CD4-positive, CD25-positive, alpha-beta regulatory T cell (primary cell): ENCODE measurements around the gene GLG1. TPM values are rescaled to one million over a fixed set of nuclear protein-coding genes. Genes with fewer than 3 reads are reported as not detected.
"Not testable (repeated sequence)": the region's sequence is repeated elsewhere in the genome, so short reads cannot be mapped to it uniquely, and the experiment has no call there.

Experiments
- ATAC-seq, 2 donors: fragments of 150-1000 bp; cut with Tn5 transposase; one replicate each; pipeline ENCODE4 v1.10.0; 2021; ENCODE audit warnings: low read depth in 2 of 2, moderate number of reproducible peaks in 2 of 2, moderate library complexity in 1 of 2
- DNase-seq, 3 donors: peaks; one replicate each; pipeline versions ENCODE4 v3.0.0 to v3.0.0-alpha.2; 2012 to 2022; ENCODE audit warnings: mixed read lengths in 1 of 3
- H3K27ac ChIP-seq: one replicate; pipeline ENCODE4 v1.7.0; 2013; ENCODE audit warnings: mild to moderate bottlenecking, low read length; ENCODE audit not compliant: insufficient read depth, poor library complexity, severe bottlenecking
- H3K27me3 ChIP-seq: one replicate; pipeline ENCODE4 v1.7.0; 2013; ENCODE audit warnings: low read length; ENCODE audit not compliant: control insufficient read depth, insufficient read depth
- H3K36me3 ChIP-seq: one replicate; pipeline ENCODE4 v1.7.0; 2013; ENCODE audit warnings: mild to moderate bottlenecking, low read length, moderate library complexity; ENCODE audit not compliant: control insufficient read depth, insufficient read depth
- H3K4me1 ChIP-seq: 2 replicates; pipeline ENCODE4 v1.7.0; 2013; ENCODE audit warnings: mild to moderate bottlenecking, low read length; ENCODE audit not compliant: insufficient read depth, control insufficient read depth, poor library complexity, severe bottlenecking
- H3K4me3 ChIP-seq: one replicate; pipeline ENCODE4 v1.7.0; 2013; ENCODE audit warnings: low read depth, mild to moderate bottlenecking, low read length, moderate library complexity
- H3K9me3 ChIP-seq, 2 experiments: 1 replicate in 1 of 2; 2 replicates in 1 of 2; pipeline ENCODE4 v1.7.0; 2013; ENCODE audit warnings: low read length in 2 of 2, mild to moderate bottlenecking in 1 of 2, moderate library complexity in 1 of 2; ENCODE audit not compliant: control insufficient read depth in 2 of 2
- H3K27ac Mint-ChIP-seq, 3 donors: one replicate each; pipeline ENCODE4 v1.8.0; 2020 to 2022; ENCODE audit warnings: mild to moderate bottlenecking in 3 of 3, mixed read lengths in 3 of 3, moderate library complexity in 2 of 3
- H3K27me3 Mint-ChIP-seq: one replicate; pipeline ENCODE4 v1.8.0; 2022; ENCODE audit warnings: mild to moderate bottlenecking, mixed read lengths
- H3K36me3 Mint-ChIP-seq: one replicate; pipeline ENCODE4 v1.8.0; 2020; ENCODE audit warnings: mixed read lengths
- H3K4me1 Mint-ChIP-seq, 4 donors: one replicate each; pipeline ENCODE4 v1.8.0; 2020 to 2022; ENCODE audit warnings: mixed read lengths in 4 of 4, mild to moderate bottlenecking in 1 of 4
- H3K4me3 Mint-ChIP-seq, 4 donors: one replicate each; pipeline ENCODE4 v1.8.0; 2020 to 2022; ENCODE audit warnings: mild to moderate bottlenecking in 4 of 4, mixed read lengths in 4 of 4, moderate library complexity in 3 of 4
- H3K9me3 Mint-ChIP-seq, 7 donors: one replicate each; pipeline ENCODE4 v1.8.0; 2020 to 2022; ENCODE audit warnings: mixed read lengths in 7 of 7, mild to moderate bottlenecking in 3 of 7, moderate library complexity in 2 of 7
- polyA plus RNA-seq, 4 donors: library from polyadenylated mRNA; unstranded; fragments of 300-500 nt; fragmentation: Illumina TruSeq; gene quantifications; one replicate each; pipeline ENCODE4 v1.2.3, GENCODE V29; 2021
- total RNA-seq: library from RNA; stranded (reverse); gene quantifications from one replicate; pipeline ENCODE4 v1.2.3, GENCODE V29; 2022

Gene GLG1
- total and polyA plus RNA-seq, 5 donors from 2014 or later: 147 to 202 (median 153) TPM

- Histone ChIP-seq H3K9me3 (no peaks in the 10 kb centered on the region), H3K27ac (no peak overlapping the region), H3K4me3 (no peak overlapping the region), H3K36me3 (peaks cover 11% of the 10 kb centered on the region), H3K4me1 (peaks cover 31% of the 10 kb centered on the region), H3K27me3 (no peaks in the 10 kb centered on the region)
- no peak overlapping the region for H3K4me3 Mint-ChIP-seq
- no peaks in the 10 kb centered on the region for H3K27me3 Mint-ChIP-seq
- no peaks in the 10 kb centered on the region for H3K9me3 Mint-ChIP-seq
- peaks cover 17% of the 10 kb centered on the region for H3K36me3 Mint-ChIP-seq
- no peak for ATAC-seq
- H3K4me1 Mint-ChIP-seq: peaks cover 41 to 88% (median 62%) of the 10 kb centered on the region in 4 donors
- no peak for DNase-seq
- H3K27ac Mint-ChIP-seq: peak overlapping the region in 1 of 3 donors; percentile 19
Measured at GRCh38 chr16:74560912-74561311, 46.0 kb downstream of the GLG1 start.

GRCh38 chr16:74558873-74559272, 48.0 kb downstream of the GLG1 start:
- H3K36me3 ChIP-seq: peaks cover 11% of the 10 kb centered on the region
- no peak for DNase-seq
- Mint-ChIP-seq H3K36me3 (peaks cover 9% of the 10 kb centered on the region), H3K9me3 (no peaks in the 10 kb centered on the region), H3K4me1 (peaks cover 26 to 69% (median 44%) of the 10 kb centered on the region in 4 donors), H3K27ac (peak overlapping the region in 2 of 3 donors; percentile 44 to 68), H3K27me3 (no peaks in the 10 kb centered on the region), H3K4me3 (no peak overlapping the region)
- peaks cover 16% of the 10 kb centered on the region for H3K4me1 ChIP-seq
- no peaks in the 10 kb centered on the region for H3K9me3 ChIP-seq
- no peak overlapping the region for H3K27ac ChIP-seq
- H3K4me3 ChIP-seq: no peak overlapping the region
- H3K27me3 ChIP-seq: no peaks in the 10 kb centered on the region
- ATAC-seq: no peak

GRCh38 chr16:74557275-74557674, 49.6 kb downstream of the GLG1 start:
- Mint-ChIP-seq H3K36me3 (no peaks in the 10 kb centered on the region), H3K27me3 (no peaks in the 10 kb centered on the region), H3K4me3 (no peak overlapping the region), H3K27ac (peak overlapping the region; percentile 20 to 91 (median 29)), H3K9me3 (no peaks in the 10 kb centered on the region), H3K4me1 (peaks cover 20 to 55% (median 33%) of the 10 kb centered on the region in 4 donors)
- DNase-seq (no peak), ATAC-seq (no peak)
- H3K4me1 ChIP-seq: peaks cover 15% of the 10 kb centered on the region
- no peaks in the 10 kb centered on the region for H3K9me3 ChIP-seq
- H3K27me3 ChIP-seq: no peaks in the 10 kb centered on the region
- no peak overlapping the region for H3K27ac ChIP-seq
- H3K36me3 ChIP-seq: peaks cover 11% of the 10 kb centered on the region
- H3K4me3 ChIP-seq: no peak overlapping the region

GRCh38 chr16:74556375-74556922, 50.5 kb downstream of the GLG1 start:
- DNase-seq: no peak
- Mint-ChIP-seq H3K36me3 (no peaks in the 10 kb centered on the region), H3K27ac (no peak overlapping the region), H3K9me3 (no peaks in the 10 kb centered on the region), H3K4me1 (peaks cover 12 to 47% (median 26%) of the 10 kb centered on the region in 4 donors), H3K27me3 (no peaks in the 10 kb centered on the region), H3K4me3 (no peak overlapping the region)
- Histone ChIP-seq H3K4me3 (no peak overlapping the region), H3K36me3 (peaks cover 11% of the 10 kb centered on the region), H3K27ac (no peak overlapping the region), H3K27me3 (no peaks in the 10 kb centered on the region), H3K9me3 (no peaks in the 10 kb centered on the region), H3K4me1 (peaks cover 15% of the 10 kb centered on the region)
- no peak for ATAC-seq

GRCh38 chr16:74552357-74552756, 54.6 kb downstream of the GLG1 start:
- not testable (repeated sequence) for H3K9me3 Mint-ChIP-seq, H3K27me3 Mint-ChIP-seq, H3K4me1 ChIP-seq, DNase-seq, H3K36me3 ChIP-seq, H3K27me3 ChIP-seq, H3K9me3 ChIP-seq, H3K4me3 Mint-ChIP-seq, H3K27ac ChIP-seq, H3K36me3 Mint-ChIP-seq, H3K4me3 ChIP-seq, ATAC-seq, H3K27ac Mint-ChIP-seq
- H3K4me1 Mint-ChIP-seq: peaks cover 6 to 30% (median 12%) of the 10 kb centered on the region in 4 donors

DNA sequence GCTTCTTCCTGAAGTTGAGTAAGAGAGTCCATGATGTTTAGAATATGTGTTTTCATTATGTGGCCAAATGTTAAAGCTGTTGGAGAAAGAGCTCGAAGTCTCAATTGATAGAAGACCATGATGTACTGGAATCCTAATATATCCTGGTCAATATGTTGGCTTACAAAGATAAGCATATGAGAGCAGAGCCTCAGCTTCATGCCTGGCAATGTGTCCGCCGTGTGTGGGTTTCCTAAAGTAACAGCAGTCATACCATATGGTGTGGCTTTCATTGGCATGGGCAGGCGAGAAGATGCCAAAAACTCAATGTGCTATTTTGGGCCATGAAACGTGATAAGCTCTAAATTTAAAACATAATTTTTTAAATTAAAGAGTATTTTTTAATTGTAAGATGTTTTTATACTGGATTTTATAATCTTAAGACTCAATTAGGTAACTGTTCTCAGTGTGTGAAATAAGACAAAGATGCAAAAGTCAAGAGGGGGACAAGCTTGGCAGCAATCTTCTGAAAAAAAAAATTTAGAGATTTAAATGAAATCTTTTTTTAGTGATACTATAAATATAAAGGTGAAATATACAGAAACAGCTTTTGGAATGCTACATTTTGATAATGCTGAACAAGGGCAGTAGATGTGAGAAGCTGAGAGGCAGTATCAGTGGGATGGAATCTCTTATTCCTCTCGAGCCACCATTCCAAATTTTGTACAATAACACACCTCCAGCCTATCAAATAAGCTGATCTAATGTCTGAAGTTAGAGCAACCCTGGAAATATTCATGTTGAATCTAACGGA, 56.5 kb downstream of the GLG1 start:
- H3K27me3 Mint-ChIP-seq, H3K9me3 Mint-ChIP-seq, DNase-seq, H3K27ac ChIP-seq, H3K36me3 Mint-ChIP-seq, H3K27ac Mint-ChIP-seq, H3K36me3 ChIP-seq, H3K4me1 ChIP-seq, H3K27me3 ChIP-seq, H3K4me3 ChIP-seq, H3K4me3 Mint-ChIP-seq, H3K9me3 ChIP-seq, ATAC-seq: not testable (repeated sequence)
- H3K4me1 Mint-ChIP-seq: peaks cover 6 to 28% (median 12%) of the 10 kb centered on the region in 4 donors

GRCh38 chr16:74546112-74546511, 60.8 kb downstream of the GLG1 start:
- H3K36me3 Mint-ChIP-seq: not testable (repeated sequence)

More at GRCh38 chr16:74546112-74546511, 60.8 kb downstream of the GLG1 start:
- not testable (repeated sequence) for H3K4me3 ChIP-seq, H3K27ac ChIP-seq, H3K9me3 ChIP-seq, H3K27me3 ChIP-seq, H3K36me3 ChIP-seq, H3K4me1 ChIP-seq, H3K27me3 Mint-ChIP-seq, H3K9me3 Mint-ChIP-seq, ATAC-seq, DNase-seq
- H3K4me3 Mint-ChIP-seq: peak overlapping the region in 1 of 4 donors; percentile 48
- peaks cover 6 to 52% (median 19%) of the 10 kb centered on the region in 4 donors for H3K4me1 Mint-ChIP-seq
- peak overlapping the region in 1 of 3 donors; percentile 78 for H3K27ac Mint-ChIP-seq
